NK-92 (cell line): ENCODE results near the gene SLC1A4.

ENCODE experiments used
- DNase-seq: peaks from one replicate; lab custom pipeline; 2025; ENCODE audit not compliant: unreplicated experiment; lab: John Stamatoyannopoulos, UW

The SLC1A4 gene

GRCh38 chr2:65071499-65072180 is 82.4 kb downstream of the SLC1A4 start:
- no peak for DNase-seq

- no peak for DNase-seq
Measured at GRCh38 chr2:65072181-65072970, 83.2 kb downstream of the SLC1A4 start.
